Right atrium auricular region (tissue), 2 donors: ENCODE measurements around the gene PM20D1. TPM values are rescaled to one million over a fixed set of nuclear protein-coding genes. Genes with fewer than 3 reads are reported as not detected.
A peak's percentile ranks its signal among the peaks of the same experiment; 100 is the strongest.

Source experiments
- DNase-seq: peaks from one replicate; pipeline ENCODE4 v3.0.0-alpha.2; 2019; ENCODE audit warnings: low spot score
- H3K27ac ChIP-seq, 2 donors: fragments of 200-600 bp; sonication (generic); 1 replicate in 1 of 2; 2 replicates in 1 of 2; pipeline ENCODE4 v1.5.1; 2016 to 2019
- H3K27me3 ChIP-seq, 2 donors: fragments of 200-600 bp; sonication (generic); one replicate each; pipeline versions ENCODE4 v1.5.1 to v1.6.0; 2017 to 2019
- H3K36me3 ChIP-seq: fragments of 200-600 bp; sonication (generic); one replicate; pipeline ENCODE4 v1.5.1; 2016
- H3K4me1 ChIP-seq, 2 donors: fragments of 200-600 bp; sonication (generic); one replicate each; pipeline versions ENCODE4 v1.5.1 to v1.6.0; 2017 to 2019
- H3K4me3 ChIP-seq, 2 donors: fragments of 200-600 bp; sonication (generic); 1 replicate in 1 of 2; 2 replicates in 1 of 2; pipeline ENCODE4 v1.5.1; 2017 to 2019; ENCODE audit warnings: mild to moderate bottlenecking in 1 of 2, moderate library complexity in 1 of 2
- H3K9me3 ChIP-seq, 2 donors: fragments of 200-600 bp; sonication (generic); one replicate each; pipeline ENCODE4 v1.5.1; 2019
- total RNA-seq, 2 donors: library from RNA; depleted of rRNA; stranded (reverse); fragments of >200 nt; gene quantifications; one replicate each; pipeline ENCODE4 v1.1.0, GENCODE V29; 2016
- TF ChIP-seq, protein P1 (sequence below), 2 donors: fragments of 200-600 bp; sonication (generic); IDR thresholded peaks; one replicate each; pipeline ENCODE4 v1.5.1; 2019; ENCODE audit warnings: antibody characterized with exemption in 2 of 2

PM20D1 gene
- total RNA-seq, 2 donors from 2014 or later: 1.2 to 1.4 TPM

DNA sequence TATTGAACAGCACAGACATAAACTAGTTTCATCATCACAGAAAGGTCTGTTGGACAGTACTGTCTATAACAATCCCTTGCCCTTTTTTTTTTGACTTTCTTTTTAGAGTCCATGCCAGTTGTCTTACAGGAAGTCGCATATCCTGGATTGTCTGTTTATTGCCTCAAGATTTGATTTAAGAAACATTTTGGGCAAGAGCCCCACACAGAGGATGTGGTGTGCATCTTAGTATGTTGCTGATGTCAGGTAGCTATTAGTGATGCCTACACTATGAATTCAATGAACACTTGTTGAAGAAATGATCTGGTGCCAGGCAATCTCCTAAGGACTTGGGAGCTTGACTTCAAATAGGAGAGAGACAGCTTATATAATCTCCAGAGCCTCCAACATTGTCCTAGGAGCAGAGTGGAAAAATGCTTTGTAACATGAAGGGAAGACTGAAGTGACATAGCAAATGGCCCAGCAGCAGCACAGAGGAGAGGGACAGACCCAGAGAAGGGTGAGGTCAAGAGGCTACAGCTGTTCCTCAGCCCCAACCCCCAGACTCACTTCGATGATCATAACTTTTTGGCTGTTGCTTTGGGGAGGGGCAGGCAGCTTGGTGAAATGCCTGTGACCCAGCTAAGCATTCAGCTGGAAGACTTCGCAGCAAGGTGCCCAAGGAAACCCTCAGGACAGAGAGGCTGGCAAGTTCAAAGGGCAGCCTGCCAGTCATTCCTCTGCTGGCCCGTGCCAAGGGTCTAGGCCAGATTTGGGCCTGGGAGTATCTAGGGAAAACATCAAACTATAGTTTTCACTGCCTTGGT is 67.1 kb downstream of the PM20D1 start:
- no peak overlapping the region for H3K4me3 ChIP-seq
- no peaks in the 10 kb centered on the region for H3K36me3 ChIP-seq
- peaks cover 0 to 22% of the 10 kb centered on the region in 2 donors for H3K4me1 ChIP-seq
- peak overlapping the region; percentile 75 to 77 for H3K27ac ChIP-seq
- no peaks in the 10 kb centered on the region for H3K27me3 ChIP-seq
- no peak for DNase-seq
- H3K9me3 ChIP-seq: no peaks in the 10 kb centered on the region
- TF ChIP-seq, protein P1, sequence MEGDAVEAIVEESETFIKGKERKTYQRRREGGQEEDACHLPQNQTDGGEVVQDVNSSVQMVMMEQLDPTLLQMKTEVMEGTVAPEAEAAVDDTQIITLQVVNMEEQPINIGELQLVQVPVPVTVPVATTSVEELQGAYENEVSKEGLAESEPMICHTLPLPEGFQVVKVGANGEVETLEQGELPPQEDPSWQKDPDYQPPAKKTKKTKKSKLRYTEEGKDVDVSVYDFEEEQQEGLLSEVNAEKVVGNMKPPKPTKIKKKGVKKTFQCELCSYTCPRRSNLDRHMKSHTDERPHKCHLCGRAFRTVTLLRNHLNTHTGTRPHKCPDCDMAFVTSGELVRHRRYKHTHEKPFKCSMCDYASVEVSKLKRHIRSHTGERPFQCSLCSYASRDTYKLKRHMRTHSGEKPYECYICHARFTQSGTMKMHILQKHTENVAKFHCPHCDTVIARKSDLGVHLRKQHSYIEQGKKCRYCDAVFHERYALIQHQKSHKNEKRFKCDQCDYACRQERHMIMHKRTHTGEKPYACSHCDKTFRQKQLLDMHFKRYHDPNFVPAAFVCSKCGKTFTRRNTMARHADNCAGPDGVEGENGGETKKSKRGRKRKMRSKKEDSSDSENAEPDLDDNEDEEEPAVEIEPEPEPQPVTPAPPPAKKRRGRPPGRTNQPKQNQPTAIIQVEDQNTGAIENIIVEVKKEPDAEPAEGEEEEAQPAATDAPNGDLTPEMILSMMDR (IDR thresholded peaks at IDR 0.05): no peak

DNA sequence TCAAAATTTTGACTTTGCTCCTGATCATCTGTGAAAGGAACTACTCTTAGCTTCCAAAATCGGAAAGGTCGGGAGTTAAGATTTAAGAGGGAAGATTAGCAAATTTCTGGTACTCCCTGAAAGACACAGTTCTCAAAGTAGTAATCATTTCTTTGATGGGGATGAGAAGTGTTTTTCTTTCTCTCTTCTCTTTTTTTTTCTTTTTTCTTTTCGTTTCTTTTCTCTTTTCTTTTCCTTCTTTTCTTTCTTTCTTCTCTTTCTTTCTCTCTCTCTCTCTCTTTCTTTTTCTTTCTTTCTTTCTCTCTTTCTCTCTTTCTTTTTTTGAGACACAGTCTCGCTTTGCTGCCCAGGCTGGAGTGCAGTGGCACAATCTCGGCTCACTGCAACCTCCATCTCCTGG is 69.6 kb downstream of the PM20D1 start:
- no peak overlapping the region for H3K27ac ChIP-seq
- DNase-seq: no peak
- peaks cover 0 to 18% of the 10 kb centered on the region in 2 donors for H3K4me1 ChIP-seq
- TF ChIP-seq, protein P1 (IDR thresholded peaks at IDR 0.05): no peak
- H3K27me3 ChIP-seq: no peaks in the 10 kb centered on the region
- no peaks in the 10 kb centered on the region for H3K36me3 ChIP-seq
- no peaks in the 10 kb centered on the region for H3K9me3 ChIP-seq
- no peak overlapping the region for H3K4me3 ChIP-seq

Other genes starting within 250 kb of the PM20D1 start
- gene ELK4, start 218.1 kb downstream of the PM20D1 start, total RNA-seq: 10 to 100 TPM; 18.8 to 19.1 TPM
- 1 to 10 TPM; 2.6 to 2.7 TPM for gene SLC45A3, start 169.6 kb downstream of the PM20D1 start, total RNA-seq
- 100 to 1,000 TPM; 109 to 128 TPM for gene NUCKS1, start 100.0 kb downstream of the PM20D1 start, total RNA-seq
- 10 to 100 TPM; 17.7 to 18.6 TPM for gene RAB29, start 74.7 kb downstream of the PM20D1 start, total RNA-seq
- 100 to 1,000 TPM; 204 to 255 TPM for gene SLC41A1, start 36.9 kb downstream of the PM20D1 start, total RNA-seq
- 10 to 100 TPM; 24.4 to 35.4 TPM for gene SLC26A9, start 93.3 kb upstream of the PM20D1 start, total RNA-seq
- gene RAB7B, start 153.3 kb upstream of the PM20D1 start, total RNA-seq: 1 to 10 TPM; 4.8 to 5.1 TPM
- gene CTSE, start 173.8 kb upstream of the PM20D1 start, total RNA-seq: 1 to 10 TPM in 1 of 2 donors, not detected in 1; 1.1 TPM
- not detected for gene RHEX, start 203.0 kb upstream of the PM20D1 start, total RNA-seq